Measurements from ENCODE around the gene SOHLH1.

GRCh38 chr9:135704483-135704882 is 5.2 kb upstream of the SOHLH1 start:
- no peak for TF ChIP-seq NRF1 (IDR thresholded peaks at IDR 0.05; ENCODE audit: low read depth, low read length)
- TF ChIP-seq POLR2AphosphoS5 (IDR thresholded peaks at IDR 0.05; ENCODE audit: low read depth, low read length) = no peak
- peak in 1 of 2 experiments; percentile 27; a peak in 1 of 4 replicates for TF ChIP-seq EP300 (IDR thresholded peaks at IDR 0.05; ENCODE audit: borderline replicate concordance in 1 of 2, low read depth in 1 of 2, low read length in 1 of 2)
- TF ChIP-seq TCF12 (IDR thresholded peaks at IDR 0.05) = no peak

All from SK-N-SH (cell line).